OCI-LY1 (cell line): ENCODE results near the gene NOTCH2NLA.
"Not testable (repeated sequence)": the region's sequence is repeated elsewhere in the genome, so short reads cannot be mapped to it uniquely, and the experiment has no call there.

Source experiments
- CTCF ChIP-seq: fragments of 200-600 bp; sonication (generic), shearing (Covaris generic); IDR thresholded peaks from 2 replicates; pipeline ENCODE4 v1.5.1; 2017; ENCODE audit warnings: mild to moderate bottlenecking, antibody characterized with exemption, low read length, moderate library complexity, mixed read lengths
- EZH2 ChIP-seq: fragments of 200-600 bp; sonication (generic), shearing (Covaris generic); IDR thresholded peaks from 2 replicates; pipeline ENCODE4 v1.8.0; 2017; ENCODE audit warnings: borderline replicate concordance, mixed run types, mild to moderate bottlenecking, antibody characterized with exemption, low read length, moderate library complexity, mixed read lengths

- not testable (repeated sequence) for TF ChIP-seq CTCF, EZH2
Measured at GRCh38 chr1:146260006-146260730, 31.3 kb upstream of the NOTCH2NLA start.
